Hepatocyte (in vitro differentiated cells): Measurements from ENCODE around the gene SEZ6L2.

Source experiments
- EZH2 ChIP-seq: fragments of 200-600 bp; sonication (generic); IDR thresholded peaks from 2 replicates; pipeline ENCODE4 v1.6.1; 2016; ENCODE audit warnings: antibody characterized with exemption, mild to moderate bottlenecking, borderline replicate concordance
- TF ChIP-seq, protein P1 (sequence below): fragments of 200-600 bp; sonication (generic); IDR thresholded peaks from 2 replicates; pipeline ENCODE4 v1.5.1; 2016; ENCODE audit warnings: antibody characterized with exemption, mild to moderate bottlenecking; ENCODE audit not compliant: poor library complexity

- TF ChIP-seq EZH2: no peak
- TF ChIP-seq, protein P1, sequence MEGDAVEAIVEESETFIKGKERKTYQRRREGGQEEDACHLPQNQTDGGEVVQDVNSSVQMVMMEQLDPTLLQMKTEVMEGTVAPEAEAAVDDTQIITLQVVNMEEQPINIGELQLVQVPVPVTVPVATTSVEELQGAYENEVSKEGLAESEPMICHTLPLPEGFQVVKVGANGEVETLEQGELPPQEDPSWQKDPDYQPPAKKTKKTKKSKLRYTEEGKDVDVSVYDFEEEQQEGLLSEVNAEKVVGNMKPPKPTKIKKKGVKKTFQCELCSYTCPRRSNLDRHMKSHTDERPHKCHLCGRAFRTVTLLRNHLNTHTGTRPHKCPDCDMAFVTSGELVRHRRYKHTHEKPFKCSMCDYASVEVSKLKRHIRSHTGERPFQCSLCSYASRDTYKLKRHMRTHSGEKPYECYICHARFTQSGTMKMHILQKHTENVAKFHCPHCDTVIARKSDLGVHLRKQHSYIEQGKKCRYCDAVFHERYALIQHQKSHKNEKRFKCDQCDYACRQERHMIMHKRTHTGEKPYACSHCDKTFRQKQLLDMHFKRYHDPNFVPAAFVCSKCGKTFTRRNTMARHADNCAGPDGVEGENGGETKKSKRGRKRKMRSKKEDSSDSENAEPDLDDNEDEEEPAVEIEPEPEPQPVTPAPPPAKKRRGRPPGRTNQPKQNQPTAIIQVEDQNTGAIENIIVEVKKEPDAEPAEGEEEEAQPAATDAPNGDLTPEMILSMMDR: no peak
These were observed 5.0 kb downstream of the SEZ6L2 start for GRCh38 chr16:29894352-29894751.
